ENCODE results near the gene IRAK1BP1.

- TF ChIP-seq RNF2 (IDR thresholded peaks at IDR 0.05; ENCODE audit: borderline replicate concordance, low read depth) (no peak), CTCF (IDR thresholded peaks at IDR 0.05) (no peak), JUNB (IDR thresholded peaks at IDR 0.05) (no peak), MAX (IDR thresholded peaks at IDR 0.05) (no peak), HDAC2 (IDR thresholded peaks at IDR 0.05) (no peak), TP53 (CRISPR knock-in tag; IDR thresholded peaks at IDR 0.05) (no peak), EP300 (IDR thresholded peaks at IDR 0.05) (no peak), POLR2A (IDR thresholded peaks at IDR 0.05; ENCODE audit: low read length) (no peak), ZNF302 (CRISPR knock-in tag; IDR thresholded peaks at IDR 0.05) (no peak)
Observed at GRCh38 chr6:78844899-78845298, 22.5 kb upstream of the IRAK1BP1 start.
